GM19025 (cell line): ENCODE results near the gene DPYD.
A peak's percentile ranks its signal among the peaks of the same experiment; 100 is the strongest.

Source experiments
- ATAC-seq: cut with Tn5 transposase; IDR thresholded peaks from one replicate; pipeline ENCODE4 v1.9.1; 2021; ENCODE audit warnings: mild to moderate bottlenecking, low read depth, moderate library complexity; ENCODE audit not compliant: unreplicated experiment

Gene DPYD

GRCh38 chr1:97190326-97190725 lies 730.5 kb downstream of the DPYD start:
- ATAC-seq, result no peak

- no peak for ATAC-seq
Measured at GRCh38 chr1:97186381-97186780, 734.5 kb downstream of the DPYD start.

GRCh38 chr1:97174039-97174704 lies 746.7 kb downstream of the DPYD start:
- no peak for ATAC-seq

- no peak for ATAC-seq
Measured at GRCh38 chr1:97170300-97170699, 750.5 kb downstream of the DPYD start.

GRCh38 chr1:97168056-97168455 lies 752.8 kb downstream of the DPYD start:
- no peak for ATAC-seq

- ATAC-seq, result no peak
Measured at GRCh38 chr1:97167246-97167645, 753.6 kb downstream of the DPYD start.

GRCh38 chr1:97166626-97167025 lies 754.2 kb downstream of the DPYD start:
- no peak for ATAC-seq

- no peak for ATAC-seq
Measured at GRCh38 chr1:97164276-97164639, 756.6 kb downstream of the DPYD start.

- ATAC-seq, result no peak
Measured at GRCh38 chr1:97163591-97164275, 757.1 kb downstream of the DPYD start.

- ATAC-seq, result no peak
Measured at GRCh38 chr1:97160818-97161217, 760.0 kb downstream of the DPYD start.

- no peak for ATAC-seq
Measured at GRCh38 chr1:97159342-97159741, 761.5 kb downstream of the DPYD start.

GRCh38 chr1:97158691-97159096 lies 762.1 kb downstream of the DPYD start:
- no peak for ATAC-seq

GRCh38 chr1:97157991-97158390 lies 762.8 kb downstream of the DPYD start:
- ATAC-seq, result no peak

GRCh38 chr1:97151651-97152050 lies 769.2 kb downstream of the DPYD start:
- ATAC-seq, result no peak

GRCh38 chr1:97145321-97145956 lies 775.4 kb downstream of the DPYD start:
- ATAC-seq, result no peak

- no peak for ATAC-seq
Measured at GRCh38 chr1:97144527-97144926, 776.3 kb downstream of the DPYD start.

- no peak for ATAC-seq
Measured at GRCh38 chr1:97143236-97143882, 777.5 kb downstream of the DPYD start.

GRCh38 chr1:97140611-97141010 lies 780.2 kb downstream of the DPYD start:
- ATAC-seq, result no peak

GRCh38 chr1:97139512-97139911 lies 781.3 kb downstream of the DPYD start:
- no peak for ATAC-seq

GRCh38 chr1:97138515-97139032 lies 782.3 kb downstream of the DPYD start:
- peak; percentile 44 for ATAC-seq

- peak; percentile 96 for ATAC-seq
Measured at GRCh38 chr1:97137862-97138514, 782.8 kb downstream of the DPYD start.
